ENCODE measurements around the gene EGLN3.

DNA sequence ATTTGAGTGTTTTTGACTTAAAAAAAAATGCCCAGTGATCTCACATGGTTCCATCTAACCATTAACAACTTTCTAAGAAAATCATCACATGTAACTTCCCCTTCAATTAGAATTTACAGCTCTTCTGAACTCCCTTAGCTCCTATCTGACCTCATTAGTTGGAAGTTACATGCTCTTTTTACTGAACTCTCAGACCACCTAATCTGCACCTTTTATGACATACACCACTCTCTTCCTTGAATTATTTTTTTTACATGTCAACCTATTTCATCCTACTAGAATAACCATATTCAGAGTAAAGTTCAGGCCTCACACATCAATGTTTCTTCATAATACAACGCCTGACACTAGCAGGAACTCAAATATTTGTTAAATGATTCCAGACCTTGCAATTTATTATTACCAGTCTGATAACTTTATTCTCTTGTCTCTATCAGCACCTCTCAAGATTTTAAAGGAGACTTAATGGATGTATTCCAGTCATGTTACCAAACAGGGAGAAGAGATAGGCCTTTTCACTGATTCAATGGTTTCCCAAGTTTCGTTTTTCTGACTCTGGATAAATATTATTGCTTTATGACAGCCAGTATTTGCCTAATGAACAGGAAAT is 21.0 kb downstream of the EGLN3 start:
- no peak for TF ChIP-seq POLR2AphosphoS5 (IDR thresholded peaks at IDR 0.05; ENCODE audit: low read depth, low read length)
- TF ChIP-seq, protein P1, sequence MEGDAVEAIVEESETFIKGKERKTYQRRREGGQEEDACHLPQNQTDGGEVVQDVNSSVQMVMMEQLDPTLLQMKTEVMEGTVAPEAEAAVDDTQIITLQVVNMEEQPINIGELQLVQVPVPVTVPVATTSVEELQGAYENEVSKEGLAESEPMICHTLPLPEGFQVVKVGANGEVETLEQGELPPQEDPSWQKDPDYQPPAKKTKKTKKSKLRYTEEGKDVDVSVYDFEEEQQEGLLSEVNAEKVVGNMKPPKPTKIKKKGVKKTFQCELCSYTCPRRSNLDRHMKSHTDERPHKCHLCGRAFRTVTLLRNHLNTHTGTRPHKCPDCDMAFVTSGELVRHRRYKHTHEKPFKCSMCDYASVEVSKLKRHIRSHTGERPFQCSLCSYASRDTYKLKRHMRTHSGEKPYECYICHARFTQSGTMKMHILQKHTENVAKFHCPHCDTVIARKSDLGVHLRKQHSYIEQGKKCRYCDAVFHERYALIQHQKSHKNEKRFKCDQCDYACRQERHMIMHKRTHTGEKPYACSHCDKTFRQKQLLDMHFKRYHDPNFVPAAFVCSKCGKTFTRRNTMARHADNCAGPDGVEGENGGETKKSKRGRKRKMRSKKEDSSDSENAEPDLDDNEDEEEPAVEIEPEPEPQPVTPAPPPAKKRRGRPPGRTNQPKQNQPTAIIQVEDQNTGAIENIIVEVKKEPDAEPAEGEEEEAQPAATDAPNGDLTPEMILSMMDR (IDR thresholded peaks at IDR 0.05): no peak
- TF ChIP-seq, protein P2, sequence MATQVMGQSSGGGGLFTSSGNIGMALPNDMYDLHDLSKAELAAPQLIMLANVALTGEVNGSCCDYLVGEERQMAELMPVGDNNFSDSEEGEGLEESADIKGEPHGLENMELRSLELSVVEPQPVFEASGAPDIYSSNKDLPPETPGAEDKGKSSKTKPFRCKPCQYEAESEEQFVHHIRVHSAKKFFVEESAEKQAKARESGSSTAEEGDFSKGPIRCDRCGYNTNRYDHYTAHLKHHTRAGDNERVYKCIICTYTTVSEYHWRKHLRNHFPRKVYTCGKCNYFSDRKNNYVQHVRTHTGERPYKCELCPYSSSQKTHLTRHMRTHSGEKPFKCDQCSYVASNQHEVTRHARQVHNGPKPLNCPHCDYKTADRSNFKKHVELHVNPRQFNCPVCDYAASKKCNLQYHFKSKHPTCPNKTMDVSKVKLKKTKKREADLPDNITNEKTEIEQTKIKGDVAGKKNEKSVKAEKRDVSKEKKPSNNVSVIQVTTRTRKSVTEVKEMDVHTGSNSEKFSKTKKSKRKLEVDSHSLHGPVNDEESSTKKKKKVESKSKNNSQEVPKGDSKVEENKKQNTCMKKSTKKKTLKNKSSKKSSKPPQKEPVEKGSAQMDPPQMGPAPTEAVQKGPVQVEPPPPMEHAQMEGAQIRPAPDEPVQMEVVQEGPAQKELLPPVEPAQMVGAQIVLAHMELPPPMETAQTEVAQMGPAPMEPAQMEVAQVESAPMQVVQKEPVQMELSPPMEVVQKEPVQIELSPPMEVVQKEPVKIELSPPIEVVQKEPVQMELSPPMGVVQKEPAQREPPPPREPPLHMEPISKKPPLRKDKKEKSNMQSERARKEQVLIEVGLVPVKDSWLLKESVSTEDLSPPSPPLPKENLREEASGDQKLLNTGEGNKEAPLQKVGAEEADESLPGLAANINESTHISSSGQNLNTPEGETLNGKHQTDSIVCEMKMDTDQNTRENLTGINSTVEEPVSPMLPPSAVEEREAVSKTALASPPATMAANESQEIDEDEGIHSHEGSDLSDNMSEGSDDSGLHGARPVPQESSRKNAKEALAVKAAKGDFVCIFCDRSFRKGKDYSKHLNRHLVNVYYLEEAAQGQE (IDR thresholded peaks at IDR 0.05; ENCODE audit: insufficient read depth in 1 of 2, low read depth in 2 of 2, low read length in 1 of 2): no peak
- no peak for TF ChIP-seq TCF7L2 (IDR thresholded peaks at IDR 0.05; ENCODE audit: low read depth, low read length)
- TF ChIP-seq SIN3A (IDR thresholded peaks at IDR 0.05; ENCODE audit: borderline replicate concordance, insufficient read depth, low read depth, low read length): no peak
